HCT116 (cell line): ENCODE results near the gene PRLR.

Experiments
- POLR2A ChIP-seq: IDR thresholded peaks from 2 replicates; pipeline ENCODE4 v1.7.0; 2011; ENCODE audit warnings: borderline replicate concordance; ENCODE audit not compliant: insufficient read depth, insufficient read length; ENCODE audit errors: extremely low read depth
- TF ChIP-seq, protein P1 (sequence below), 3 experiments: fragments of 200-600 bp in 1 of 3; sonication (generic) in 1 of 3; IDR thresholded peaks in 2 of 3; conservative IDR thresholded peaks in 1 of 3; 2 replicates each; pipeline ENCODE4 v1.5.1; 2012 to 2017; ENCODE audit warnings: low read depth in 2 of 3, low read length in 2 of 3, antibody characterized with exemption in 1 of 3, borderline replicate concordance in 1 of 3, control low read depth in 1 of 3, mild to moderate bottlenecking in 1 of 3, mixed read lengths in 1 of 3, mixed run types in 1 of 3, moderate library complexity in 1 of 3; ENCODE audit not compliant: insufficient read depth in 1 of 3

DNA sequence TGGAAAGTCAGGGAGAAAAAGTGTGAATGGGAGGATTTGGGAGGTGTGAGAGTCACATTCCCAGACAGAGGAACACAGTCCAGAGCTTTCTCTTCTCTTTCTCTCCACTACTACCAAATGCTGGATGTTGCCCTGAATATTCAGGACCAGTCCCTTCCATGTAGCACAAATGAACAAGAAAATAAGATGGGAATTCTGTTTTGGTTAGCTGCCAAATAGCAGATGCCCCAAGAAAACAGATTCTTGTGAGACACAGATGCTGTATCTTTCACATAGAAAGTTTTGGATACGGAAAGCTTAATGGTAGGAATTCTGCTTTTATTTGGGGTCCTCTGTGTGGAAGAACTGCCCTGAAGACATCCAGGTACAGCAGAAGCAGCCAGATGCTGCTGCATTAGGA lies 37.8 kb downstream of the PRLR start:
- TF ChIP-seq, protein P1, sequence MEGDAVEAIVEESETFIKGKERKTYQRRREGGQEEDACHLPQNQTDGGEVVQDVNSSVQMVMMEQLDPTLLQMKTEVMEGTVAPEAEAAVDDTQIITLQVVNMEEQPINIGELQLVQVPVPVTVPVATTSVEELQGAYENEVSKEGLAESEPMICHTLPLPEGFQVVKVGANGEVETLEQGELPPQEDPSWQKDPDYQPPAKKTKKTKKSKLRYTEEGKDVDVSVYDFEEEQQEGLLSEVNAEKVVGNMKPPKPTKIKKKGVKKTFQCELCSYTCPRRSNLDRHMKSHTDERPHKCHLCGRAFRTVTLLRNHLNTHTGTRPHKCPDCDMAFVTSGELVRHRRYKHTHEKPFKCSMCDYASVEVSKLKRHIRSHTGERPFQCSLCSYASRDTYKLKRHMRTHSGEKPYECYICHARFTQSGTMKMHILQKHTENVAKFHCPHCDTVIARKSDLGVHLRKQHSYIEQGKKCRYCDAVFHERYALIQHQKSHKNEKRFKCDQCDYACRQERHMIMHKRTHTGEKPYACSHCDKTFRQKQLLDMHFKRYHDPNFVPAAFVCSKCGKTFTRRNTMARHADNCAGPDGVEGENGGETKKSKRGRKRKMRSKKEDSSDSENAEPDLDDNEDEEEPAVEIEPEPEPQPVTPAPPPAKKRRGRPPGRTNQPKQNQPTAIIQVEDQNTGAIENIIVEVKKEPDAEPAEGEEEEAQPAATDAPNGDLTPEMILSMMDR (IDR thresholded peaks at IDR 0.05 in 2 of 3, conservative IDR thresholded peaks at IDR 0.05 in 1 of 3; ENCODE audit: borderline replicate concordance in 1 of 3, insufficient read depth in 1 of 3, low read depth in 2 of 3, low read length in 2 of 3): no peak
- no peak for TF ChIP-seq POLR2A
